GM12891 (cell line): ENCODE results near the gene EGFLAM.

Experiments
- PAX5 ChIP-seq: IDR thresholded peaks from 2 replicates; pipeline ENCODE4 v1.6.1; 2011; ENCODE audit warnings: low read length, moderate library complexity, mild to moderate bottlenecking; ENCODE audit not compliant: insufficient read depth, severe bottlenecking
- POLR2A ChIP-seq: IDR thresholded peaks from 2 replicates; pipeline ENCODE4 v1.6.1; 2011; ENCODE audit warnings: low read depth, low read length, control low read depth
- POLR2AphosphoS5 ChIP-seq: IDR thresholded peaks from 2 replicates; pipeline ENCODE4 v1.6.1; 2011; ENCODE audit warnings: low read depth, low read length, control low read depth
- POU2F2 ChIP-seq: IDR thresholded peaks from 2 replicates; pipeline ENCODE4 v1.6.1; 2011; ENCODE audit warnings: low read depth, mild to moderate bottlenecking, control low read depth, low read length, moderate library complexity
- TAF1 ChIP-seq: IDR thresholded peaks from 2 replicates; pipeline ENCODE4 v1.6.1; 2011; ENCODE audit warnings: low read depth, low read length, control low read depth

DNA sequence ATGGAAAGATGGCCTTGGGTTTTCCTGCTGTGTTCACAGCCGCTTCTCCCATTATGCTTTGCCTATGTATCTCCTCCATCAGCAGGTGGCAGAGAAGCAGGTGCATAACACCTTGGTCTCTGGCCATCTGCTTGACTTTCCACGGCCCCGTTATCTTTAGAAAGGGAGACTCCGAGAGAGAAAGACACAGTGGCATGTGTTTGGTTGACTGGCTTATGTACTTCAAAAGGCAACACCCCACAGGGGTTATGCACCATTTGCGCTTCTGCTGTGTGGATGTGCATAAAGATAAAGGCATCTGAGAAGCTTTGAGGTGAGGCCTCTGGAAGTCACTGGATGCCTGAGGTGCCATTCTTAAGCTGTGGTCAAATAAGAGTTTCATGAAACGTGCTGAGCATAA, 138.4 kb downstream of the EGFLAM start:
- TF ChIP-seq POLR2A (no peak), TAF1 (no peak), PAX5 (no peak), POLR2AphosphoS5 (no peak), POU2F2 (no peak)
